ENCODE data around the gene FREM1. TPM values are rescaled to one million over a fixed set of nuclear protein-coding genes. Genes with fewer than 3 reads are reported as not detected.

Gene FREM1
- total RNA-seq, 4 donors from 2014 or later, result 0.10 to 3.3 (median 1.00) TPM

- no peaks in the 10 kb centered on the region for H3K36me3 ChIP-seq
- H3K9me3 ChIP-seq, result no peaks in the 10 kb centered on the region
- H3K27me3 ChIP-seq, result no peaks in the 10 kb centered on the region
- intact Hi-C loops (cut with DNase I; ENCODE audit: low total_unique reads) (loop anchor here (10.0 kb wide), 1 partner anchor 456 kb away; no protein-coding TSS in a partner anchor), in situ Hi-C loops (cut with MboI; ENCODE audit: low sequenced_read_pairs in 4 of 4) (no loop called here)
- TF ChIP-seq, protein P1, sequence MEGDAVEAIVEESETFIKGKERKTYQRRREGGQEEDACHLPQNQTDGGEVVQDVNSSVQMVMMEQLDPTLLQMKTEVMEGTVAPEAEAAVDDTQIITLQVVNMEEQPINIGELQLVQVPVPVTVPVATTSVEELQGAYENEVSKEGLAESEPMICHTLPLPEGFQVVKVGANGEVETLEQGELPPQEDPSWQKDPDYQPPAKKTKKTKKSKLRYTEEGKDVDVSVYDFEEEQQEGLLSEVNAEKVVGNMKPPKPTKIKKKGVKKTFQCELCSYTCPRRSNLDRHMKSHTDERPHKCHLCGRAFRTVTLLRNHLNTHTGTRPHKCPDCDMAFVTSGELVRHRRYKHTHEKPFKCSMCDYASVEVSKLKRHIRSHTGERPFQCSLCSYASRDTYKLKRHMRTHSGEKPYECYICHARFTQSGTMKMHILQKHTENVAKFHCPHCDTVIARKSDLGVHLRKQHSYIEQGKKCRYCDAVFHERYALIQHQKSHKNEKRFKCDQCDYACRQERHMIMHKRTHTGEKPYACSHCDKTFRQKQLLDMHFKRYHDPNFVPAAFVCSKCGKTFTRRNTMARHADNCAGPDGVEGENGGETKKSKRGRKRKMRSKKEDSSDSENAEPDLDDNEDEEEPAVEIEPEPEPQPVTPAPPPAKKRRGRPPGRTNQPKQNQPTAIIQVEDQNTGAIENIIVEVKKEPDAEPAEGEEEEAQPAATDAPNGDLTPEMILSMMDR (IDR thresholded peaks at IDR 0.05 in 4 of 5, conservative IDR thresholded peaks at IDR 0.05 in 1 of 5), result no peak
- no peak for TF ChIP-seq POLR2A (IDR thresholded peaks at IDR 0.05)
- no peak overlapping the region for H3K4me3 ChIP-seq
- no peak for ATAC-seq
- no peak for DNase-seq
- H3K4me1 ChIP-seq, result peaks cover 27 to 48% of the 10 kb centered on the region in 2 donors
- H3K27ac ChIP-seq, result peak overlapping the region; percentile 77 to 94 (median 88)
Measured at GRCh38 chr9:14780693-14781092, 129.5 kb downstream of the FREM1 start.

GRCh38 chr9:14780251-14780650, 130.0 kb downstream of the FREM1 start:
- ATAC-seq (peak; percentile 54 to 75), DNase-seq (peak; percentile 50 to 71)
- H3K9me3 ChIP-seq, result no peaks in the 10 kb centered on the region
- no peaks in the 10 kb centered on the region for H3K36me3 ChIP-seq
- TF ChIP-seq, protein P1 (IDR thresholded peaks at IDR 0.05 in 4 of 5, conservative IDR thresholded peaks at IDR 0.05 in 1 of 5), result no peak
- TF ChIP-seq POLR2A (IDR thresholded peaks at IDR 0.05), result no peak
- in situ Hi-C loops (cut with MboI; ENCODE audit: low sequenced_read_pairs in 4 of 4), result no loop called here
- H3K4me1 ChIP-seq, result peaks cover 27 to 48% of the 10 kb centered on the region in 2 donors
- H3K27ac ChIP-seq, result peak overlapping the region; percentile 77 to 94 (median 88)
- H3K27me3 ChIP-seq, result no peaks in the 10 kb centered on the region
- intact Hi-C loops (cut with DNase I; ENCODE audit: low total_unique reads), result loop anchor here (10.0 kb wide), 1 partner anchor 455 kb away; no protein-coding TSS in a partner anchor
- peak overlapping the region; percentile 20 to 34 (median 28) for H3K4me3 ChIP-seq

GRCh38 chr9:14779566-14780022, 130.6 kb downstream of the FREM1 start:
- Histone ChIP-seq H3K4me1 (peaks cover 27 to 51% of the 10 kb centered on the region in 2 donors), H3K27ac (peak overlapping the region; percentile 77 to 94 (median 88)), H3K27me3 (no peaks in the 10 kb centered on the region), H3K9me3 (no peaks in the 10 kb centered on the region), H3K4me3 (peak overlapping the region; percentile 20 to 34 (median 28)), H3K36me3 (no peaks in the 10 kb centered on the region)
- in situ Hi-C loops (cut with MboI; ENCODE audit: low sequenced_read_pairs in 4 of 4) (loop anchor here in 1 of 4 donors (10.0 kb wide), 1 partner anchor 165 kb away; no protein-coding TSS in a partner anchor), intact Hi-C loops (cut with DNase I; ENCODE audit: low total_unique reads) (loop anchor here (1.0 to 10.0 kb wide), 3 partner anchors 380 to 1635 kb away; no protein-coding TSS in a partner anchor)
- DNase-seq (peak; percentile 66 to 79), ATAC-seq (peak; percentile 70 to 78)
- TF ChIP-seq, protein P1 (IDR thresholded peaks at IDR 0.05 in 4 of 5, conservative IDR thresholded peaks at IDR 0.05 in 1 of 5), result no peak
- peak; percentile 28 to 58 for TF ChIP-seq POLR2A (IDR thresholded peaks at IDR 0.05)

DNA sequence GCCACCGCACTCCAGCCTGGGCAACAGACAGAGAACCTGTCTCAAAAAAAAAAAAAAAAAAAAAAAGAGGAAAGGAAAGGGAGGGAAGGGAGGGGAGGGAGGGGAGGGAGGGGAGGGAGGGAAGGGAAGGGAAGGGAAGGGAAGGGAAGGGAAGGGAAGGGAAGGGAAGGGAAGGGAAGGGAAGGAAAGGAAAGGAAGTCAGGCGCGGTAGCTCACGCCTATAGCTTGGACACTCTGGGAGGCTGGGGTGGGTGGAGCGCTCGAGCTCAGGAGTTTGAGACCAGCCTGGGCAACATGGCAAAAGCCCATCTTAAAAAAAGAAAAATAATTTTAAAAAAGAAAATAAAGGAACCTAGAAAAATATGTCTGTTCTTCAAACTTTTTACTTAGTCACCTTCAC, 131.7 kb downstream of the FREM1 start:
- in situ Hi-C loops (cut with MboI; ENCODE audit: low sequenced_read_pairs in 4 of 4), result loop anchor here in 1 of 4 donors (10.0 kb wide), 1 partner anchor 164 kb away; no protein-coding TSS in a partner anchor
- H3K4me1 ChIP-seq, result peaks cover 17 to 47% of the 10 kb centered on the region in 2 donors
- no peaks in the 10 kb centered on the region for H3K27me3 ChIP-seq
- no peaks in the 10 kb centered on the region for H3K36me3 ChIP-seq
- intact Hi-C loops (cut with DNase I; ENCODE audit: low total_unique reads), result loop anchor here (10.0 kb wide), 1 partner anchor 1634 kb away; no protein-coding TSS in a partner anchor
- H3K27ac ChIP-seq, result peak overlapping the region in 3 of 4 donors; percentile 86 to 94 (median 90)
- H3K4me3 ChIP-seq, result no peak overlapping the region
- H3K9me3 ChIP-seq, result no peaks in the 10 kb centered on the region
- no peak for TF ChIP-seq POLR2A (IDR thresholded peaks at IDR 0.05)
- TF ChIP-seq, protein P1 (IDR thresholded peaks at IDR 0.05 in 4 of 5, conservative IDR thresholded peaks at IDR 0.05 in 1 of 5), result no peak
- ATAC-seq (no peak), DNase-seq (no peak)
